Activated naive CD8-positive, alpha-beta T cell treated with anti-CD3 and anti-CD28 coated beads, Interleukin-2, amount 10 ng/mL, durations not matched to agents 7 days and 5 days (primary cell): ENCODE measurements around the gene NFATC3. TPM values are rescaled to one million over a fixed set of nuclear protein-coding genes. Genes with fewer than 3 reads are reported as not detected.

Source experiments
- microRNA-seq: library from miRNA; unstranded; fragments of <30 nt; microRNA quantifications from one replicate; pipeline ENCODE4 v1.2.0, GENCODE V29; 2022
- total RNA-seq, 2 experiments: library from RNA; stranded (reverse); gene quantifications; one replicate each; pipeline ENCODE4 v1.2.3, GENCODE V29; 2021

NFATC3 gene
- total RNA-seq, 2 experiments from 2014 or later, result 132 to 139 TPM

Small RNA genes within 50 kb of the gene (microRNA-seq; reads per million reads assigned to microRNA genes)
- gene MIR6773, result not detected

Other genes with a start within 250 kb of the NFATC3 start
- gene THAP11, start 243.1 kb upstream of the NFATC3 start, total RNA-seq, result 10 to 100 TPM; 48.1 to 50.1 TPM
- gene NUTF2, start 238.4 kb upstream of the NFATC3 start, total RNA-seq, result 10 to 100 TPM; 88.4 TPM
- 10 to 100 TPM; 84.0 to 90.7 TPM for gene CENPT, start 237.7 kb upstream of the NFATC3 start, total RNA-seq
- 100 to 1,000 TPM; 119 to 130 TPM for gene EDC4, start 212.3 kb upstream of the NFATC3 start, total RNA-seq
- 1 to 10 TPM; 2.1 to 3.1 TPM for gene NRN1L, start 200.5 kb upstream of the NFATC3 start, total RNA-seq
- 10 to 100 TPM; 22.8 to 25.6 TPM for gene PSKH1, start 192.1 kb upstream of the NFATC3 start, total RNA-seq
- 1 to 10 TPM; 4.9 to 7.2 TPM for gene CTRL, start 153.5 kb upstream of the NFATC3 start, total RNA-seq
- gene PSMB10, start 148.5 kb upstream of the NFATC3 start, total RNA-seq, result 100 to 1,000 TPM; 220 to 246 TPM
- gene LCAT, start 141.2 kb upstream of the NFATC3 start, total RNA-seq, result 10 to 100 TPM; 17.6 to 23.6 TPM
- gene SLC12A4, start 116.7 kb upstream of the NFATC3 start, total RNA-seq, result 10 to 100 TPM; 43.9 to 48.7 TPM
- gene DPEP3, start 104.9 kb upstream of the NFATC3 start, total RNA-seq, result under 1 TPM; 0.54 to 0.64 TPM
- gene DPEP2, start 85.9 kb upstream of the NFATC3 start, total RNA-seq, result 10 to 100 TPM; 27.5 to 28.6 TPM
- gene DPEP2NB, start 69.5 kb upstream of the NFATC3 start, total RNA-seq, result not detected
- 10 to 100 TPM; 15.2 to 17.0 TPM for gene DDX28, start 62.1 kb upstream of the NFATC3 start, total RNA-seq
- gene DUS2, start 62.1 kb upstream of the NFATC3 start, total RNA-seq, result 10 to 100 TPM; 21.1 to 25.2 TPM
- gene ESRP2, start 150.8 kb downstream of the NFATC3 start, total RNA-seq, result under 1 TPM in 1 of 2 experiments, not detected in 1; 0.86 TPM
- gene PLA2G15, start 160.0 kb downstream of the NFATC3 start, total RNA-seq, result 10 to 100 TPM; 10.8 to 12.5 TPM
- gene SLC7A6, start 179.2 kb downstream of the NFATC3 start, total RNA-seq, result 100 to 1,000 TPM; 110 to 113 TPM
- 10 to 100 TPM; 38.2 to 44.4 TPM for gene SLC7A6OS, start 225.6 kb downstream of the NFATC3 start, total RNA-seq
- gene PRMT7, start 225.6 kb downstream of the NFATC3 start, total RNA-seq, result 10 to 100 TPM; 85.7 to 87.3 TPM